ENCODE data around the gene AP2A2. TPM values are rescaled to one million over a fixed set of nuclear protein-coding genes. Genes with fewer than 3 reads are reported as not detected.

The AP2A2 gene
- total RNA-seq, 4 donors from 2014 or later: 70.5 to 130 (median 102) TPM

- TF ChIP-seq CTCF (IDR thresholded peaks at IDR 0.05) (no peak), EP300 (IDR thresholded peaks at IDR 0.05; ENCODE audit: low read depth) (no peak), POLR2A (IDR thresholded peaks at IDR 0.05) (no peak)
- H3K36me3 ChIP-seq: peaks cover 0 to 34% (median 7%) of the 10 kb centered on the region in 4 donors
- in situ Hi-C loops (cut with MboI; ENCODE audit: low pct_ligation_motif_present in 1 of 4, low pct_unique_long_range_greater_than_20kb in 1 of 4, low sequenced_read_pairs in 3 of 4) (no loop called here), intact Hi-C loops (cut with DNase I; ENCODE audit: low total_unique reads) (no loop called here)
- no peaks in the 10 kb centered on the region for H3K4me1 ChIP-seq
- no peak overlapping the region for H3K4me3 ChIP-seq
- WGBS, 2 donors (ENCODE audit: low coverage in 1 of 2): 85 to 96% methylated on average over 4 to 22 of the region's 22 CpGs
- DNase-seq: no peak
- no peak overlapping the region for H3K27ac ChIP-seq
- no peaks in the 10 kb centered on the region for H3K27me3 ChIP-seq
- no peaks in the 10 kb centered on the region for H3K9me3 ChIP-seq
Observed at GRCh38 chr11:995752-996420, 70.2 kb downstream of the AP2A2 start.

GRCh38 chr11:996681-997080, 71.0 kb downstream of the AP2A2 start:
- in situ Hi-C loops (cut with MboI; ENCODE audit: low pct_ligation_motif_present in 1 of 4, low pct_unique_long_range_greater_than_20kb in 1 of 4, low sequenced_read_pairs in 3 of 4) (no loop called here), intact Hi-C loops (cut with DNase I; ENCODE audit: low total_unique reads) (no loop called here)
- WGBS, 2 donors (ENCODE audit: low coverage in 1 of 2): 79 to 80% methylated on average over 1 to 10 of the region's 10 CpGs
- Histone ChIP-seq H3K4me1 (no peaks in the 10 kb centered on the region), H3K36me3 (peaks cover 0 to 36% (median 9%) of the 10 kb centered on the region in 4 donors), H3K27me3 (no peaks in the 10 kb centered on the region), H3K9me3 (no peaks in the 10 kb centered on the region), H3K27ac (no peak overlapping the region), H3K4me3 (no peak overlapping the region)
- TF ChIP-seq POLR2A (IDR thresholded peaks at IDR 0.05) (no peak), POLR2AphosphoS5 (IDR thresholded peaks at IDR 0.05) (no peak), CTCF (IDR thresholded peaks at IDR 0.05) (no peak)
- DNase-seq: no peak

DNA sequence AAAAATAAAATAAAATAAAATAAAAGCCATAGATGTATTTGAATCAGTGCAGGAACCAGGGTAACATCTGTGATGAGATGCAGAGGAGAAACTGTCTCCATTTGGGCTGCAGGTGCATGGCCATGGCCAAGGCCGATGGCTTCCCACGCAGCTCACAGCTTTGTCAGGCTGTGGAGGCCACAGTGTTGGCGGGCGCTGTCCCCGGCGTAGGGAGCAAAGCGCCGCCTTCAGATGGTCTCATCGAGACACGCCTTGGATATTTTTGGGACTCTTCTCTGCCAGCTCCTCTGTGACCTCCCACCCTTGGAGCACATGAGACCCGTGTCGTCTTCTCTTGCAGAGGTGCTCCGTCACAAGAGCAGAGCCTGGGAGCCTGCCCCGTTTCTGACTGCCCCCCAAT, 72.2 kb downstream of the AP2A2 start:
- H3K27me3 ChIP-seq: no peaks in the 10 kb centered on the region
- no peak overlapping the region for H3K27ac ChIP-seq
- in situ Hi-C loops (cut with MboI; ENCODE audit: low pct_ligation_motif_present in 1 of 4, low pct_unique_long_range_greater_than_20kb in 1 of 4, low sequenced_read_pairs in 3 of 4): no loop called here
- H3K4me1 ChIP-seq: no peaks in the 10 kb centered on the region
- H3K9me3 ChIP-seq: no peaks in the 10 kb centered on the region
- intact Hi-C loops (cut with DNase I; ENCODE audit: low total_unique reads): no loop called here
- 88 to 90% methylated on average over 4 to 14 of the region's 14 CpGs for WGBS, 2 donors (ENCODE audit: low coverage in 1 of 2)
- H3K4me3 ChIP-seq: no peak overlapping the region
- DNase-seq: no peak
- TF ChIP-seq CTCF (IDR thresholded peaks at IDR 0.05) (no peak), EP300 (IDR thresholded peaks at IDR 0.05; ENCODE audit: low read depth) (no peak), POLR2A (IDR thresholded peaks at IDR 0.05) (no peak), POLR2AphosphoS5 (IDR thresholded peaks at IDR 0.05) (no peak)
- peaks cover 0 to 33% (median 7%) of the 10 kb centered on the region in 4 donors for H3K36me3 ChIP-seq

- Histone ChIP-seq H3K9me3 (no peaks in the 10 kb centered on the region), H3K4me1 (no peaks in the 10 kb centered on the region), H3K27ac (no peak overlapping the region), H3K4me3 (no peak overlapping the region), H3K36me3 (peaks cover 0 to 22% (median 10%) of the 10 kb centered on the region in 4 donors), H3K27me3 (no peaks in the 10 kb centered on the region)
- intact Hi-C loops (cut with DNase I; ENCODE audit: low total_unique reads) (no loop called here), in situ Hi-C loops (cut with MboI; ENCODE audit: low pct_ligation_motif_present in 1 of 4, low pct_unique_long_range_greater_than_20kb in 1 of 4, low sequenced_read_pairs in 3 of 4) (no loop called here)
- no peak for TF ChIP-seq POLR2AphosphoS5 (IDR thresholded peaks at IDR 0.05)
- TF ChIP-seq EP300 (IDR thresholded peaks at IDR 0.05; ENCODE audit: low read depth): no peak
- TF ChIP-seq POLR2A (IDR thresholded peaks at IDR 0.05): no peak
- TF ChIP-seq CTCF (IDR thresholded peaks at IDR 0.05): no peak
- DNase-seq: no peak
- 87 to 100% methylated on average over 2 to 10 of the region's 10 CpGs for WGBS, 2 donors (ENCODE audit: low coverage in 1 of 2)
Observed at GRCh38 chr11:999009-999408, 73.3 kb downstream of the AP2A2 start.
